Testis (tissue), 3 donors: Measurements from ENCODE around the gene ADGRD1. TPM values are rescaled to one million over a fixed set of nuclear protein-coding genes. Genes with fewer than 3 reads are reported as not detected.

ENCODE experiments used
- DNase-seq: peaks from one replicate; pipeline ENCODE4 v3.0.0-alpha.2; 2019
- H3K27ac ChIP-seq, 2 donors: fragments of 200-600 bp; sonication (generic); one replicate each; pipeline ENCODE4 v1.5.1; 2019
- H3K27me3 ChIP-seq: fragments of 200-600 bp; sonication (generic); one replicate; pipeline ENCODE4 v1.5.1; 2019
- H3K36me3 ChIP-seq: fragments of 200-600 bp; sonication (generic); one replicate; pipeline ENCODE4 v1.5.1; 2017; ENCODE audit warnings: low read depth; ENCODE audit errors: missing control alignments
- H3K4me1 ChIP-seq: fragments of 200-600 bp; sonication (generic); one replicate; pipeline ENCODE4 v1.5.1; 2019
- H3K4me3 ChIP-seq, 2 donors: fragments of 200-600 bp; sonication (generic); one replicate each; pipeline ENCODE4 v1.5.1; 2017 to 2019
- H3K9me3 ChIP-seq: fragments of 200-600 bp; sonication (generic); one replicate; pipeline ENCODE4 v1.5.1; 2017
- CTCF ChIP-seq, 3 experiments: fragments of 450-650 bp in 2 of 3; fragments of 200-600 bp in 1 of 3; sonication (generic) in 1 of 3; IDR thresholded peaks; one replicate each; pipeline ENCODE4 v1.5.1; 2016 to 2019; ENCODE audit warnings: antibody characterized with exemption in 3 of 3, mild to moderate bottlenecking in 2 of 3, moderate library complexity in 1 of 3
- POLR2A ChIP-seq: fragments of 450-650 bp; IDR thresholded peaks from one replicate; pipeline ENCODE4 v1.6.1; 2017; ENCODE audit warnings: antibody characterized with exemption, mild to moderate bottlenecking, moderate library complexity
- WGBS, 2 donors: methylation state at CpG; one replicate each; pipeline ENCODE4 v1.1.5; 2018; 5-methylcytosine and 5-hydroxymethylcytosine counted together
- intact Hi-C: fragments of 100-400 bp; cut with DNase I; formaldehyde crosslinking; loops from one replicate; pipeline ENCODE4 v1.15.1; 2023; ENCODE audit warnings: low total_unique reads
- polyA plus RNA-seq: library from polyadenylated mRNA; stranded (reverse); fragments of 350-450 nt; fragmentation: Illumina TruSeq; extraction: RNeasy Lipid Tissue Mini Kit (QIAGEN cat#74804); gene quantifications from one replicate; pipeline ENCODE4 v1.2.3, GENCODE V29; 2014; ENCODE audit warnings: low read depth, low replicate concordance; ENCODE audit not compliant: insufficient read depth
- total RNA-seq, 2 donors: library from RNA; depleted of rRNA; stranded (reverse); fragments of >200 nt; gene quantifications; one replicate each; pipeline ENCODE4 v1.2.3, GENCODE V29; 2016

The ADGRD1 gene
- total and polyA plus RNA-seq, 3 donors from 2014 or later = 27.2 to 43.2 (median 42.8) TPM

- Histone ChIP-seq H3K27ac (no peak overlapping the region), H3K4me3 (no peak overlapping the region), H3K4me1 (peaks cover 15% of the 10 kb centered on the region), H3K9me3 (no peaks in the 10 kb centered on the region), H3K36me3 (no peaks in the 10 kb centered on the region), H3K27me3 (no peaks in the 10 kb centered on the region)
- no peak for TF ChIP-seq CTCF (IDR thresholded peaks at IDR 0.05)
- no peak for TF ChIP-seq POLR2A
- DNase-seq = no peak
- 93 to 98% methylated on average over 5 of the region's 5 CpGs for WGBS, 2 donors
- intact Hi-C loops = no loop called here
Observed at GRCh38 chr12:130988261-130988660, 34.6 kb downstream of the ADGRD1 start.

- H3K27me3 ChIP-seq = no peaks in the 10 kb centered on the region
- H3K9me3 ChIP-seq = no peaks in the 10 kb centered on the region
- H3K27ac ChIP-seq = no peak overlapping the region
- no peak for DNase-seq
- H3K4me3 ChIP-seq = no peak overlapping the region
- intact Hi-C loops = no loop called here
- peaks cover 10% of the 10 kb centered on the region for H3K4me1 ChIP-seq
- TF ChIP-seq POLR2A (no peak), CTCF (IDR thresholded peaks at IDR 0.05) (no peak)
- 84 to 87% methylated on average over 2 of the region's 2 CpGs for WGBS, 2 donors
- no peaks in the 10 kb centered on the region for H3K36me3 ChIP-seq
Observed at GRCh38 chr12:130988751-130989150, 35.0 kb downstream of the ADGRD1 start.

GRCh38 chr12:130989391-130989790 is 35.7 kb downstream of the ADGRD1 start:
- DNase-seq = no peak
- intact Hi-C loops = no loop called here
- Histone ChIP-seq H3K27ac (no peak overlapping the region), H3K27me3 (no peaks in the 10 kb centered on the region), H3K4me3 (no peak overlapping the region), H3K4me1 (peaks cover 4% of the 10 kb centered on the region), H3K9me3 (no peaks in the 10 kb centered on the region), H3K36me3 (no peaks in the 10 kb centered on the region)
- no peak for TF ChIP-seq POLR2A
- TF ChIP-seq CTCF (IDR thresholded peaks at IDR 0.05) = no peak
- WGBS, 2 donors = 93 to 99% methylated on average over 8 of the region's 8 CpGs

GRCh38 chr12:130990034-130990433 is 36.3 kb downstream of the ADGRD1 start:
- Histone ChIP-seq H3K4me1 (peaks cover 8% of the 10 kb centered on the region), H3K27ac (no peak overlapping the region), H3K36me3 (no peaks in the 10 kb centered on the region), H3K27me3 (no peaks in the 10 kb centered on the region), H3K9me3 (no peaks in the 10 kb centered on the region), H3K4me3 (no peak overlapping the region)
- DNase-seq = no peak
- 82 to 90% methylated on average over 8 of the region's 8 CpGs for WGBS, 2 donors
- no peak for TF ChIP-seq CTCF (IDR thresholded peaks at IDR 0.05)
- TF ChIP-seq POLR2A = no peak
- intact Hi-C loops = no loop called here

- Histone ChIP-seq H3K4me3 (no peak overlapping the region), H3K9me3 (no peaks in the 10 kb centered on the region), H3K4me1 (peaks cover 9% of the 10 kb centered on the region), H3K36me3 (no peaks in the 10 kb centered on the region), H3K27ac (no peak overlapping the region), H3K27me3 (no peaks in the 10 kb centered on the region)
- 72 to 82% methylated on average over 6 to 7 of the region's 8 CpGs for WGBS, 2 donors
- TF ChIP-seq CTCF (IDR thresholded peaks at IDR 0.05) (no peak), POLR2A (no peak)
- intact Hi-C loops = no loop called here
- no peak for DNase-seq
Observed at GRCh38 chr12:130992448-130992847, 38.7 kb downstream of the ADGRD1 start.
